Ishikawa (cell line): Measurements from ENCODE around the gene DAAM1.
A peak's percentile ranks its signal among the peaks of the same experiment; 100 is the strongest.

Experiments used
- CEBPB ChIP-seq: IDR thresholded peaks from 2 replicates; pipeline ENCODE4 v1.6.1; 2012
- CREB1 ChIP-seq: IDR thresholded peaks from 2 replicates; pipeline ENCODE4 v1.6.1; 2012; ENCODE audit warnings: low read depth
- EGR1 ChIP-seq: IDR thresholded peaks from 2 replicates; pipeline ENCODE4 v1.6.1; 2012
- EP300 ChIP-seq: IDR thresholded peaks from 2 replicates; pipeline ENCODE4 v1.6.1; 2012; ENCODE audit warnings: borderline replicate concordance
- FOXM1 ChIP-seq: IDR thresholded peaks from 2 replicates; pipeline ENCODE4 v1.6.1; 2012; ENCODE audit warnings: low read depth, borderline replicate concordance
- NFIC ChIP-seq: IDR thresholded peaks from 2 replicates; pipeline ENCODE4 v1.6.1; 2012
- RAD21 ChIP-seq: IDR thresholded peaks from 2 replicates; pipeline ENCODE4 v1.6.1; 2012; ENCODE audit warnings: low read depth
- TAF1 ChIP-seq: IDR thresholded peaks from 2 replicates; pipeline ENCODE4 v1.6.1; 2012; ENCODE audit warnings: low read depth, mild to moderate bottlenecking
- TCF12 ChIP-seq: IDR thresholded peaks from 2 replicates; pipeline ENCODE4 v1.6.1; 2012; ENCODE audit warnings: low read depth
- YY1 ChIP-seq: IDR thresholded peaks from 2 replicates; pipeline ENCODE4 v1.6.1; 2012; ENCODE audit warnings: low read depth
- ZBTB7A ChIP-seq: IDR thresholded peaks from 2 replicates; pipeline ENCODE4 v1.6.1; 2012; ENCODE audit warnings: low read depth
- TF ChIP-seq, protein P1 (sequence below): IDR thresholded peaks from 2 replicates; pipeline ENCODE4 v1.6.1; 2012
- TF ChIP-seq, protein P2 (sequence below): IDR thresholded peaks from 2 replicates; pipeline ENCODE4 v1.6.1; 2012; ENCODE audit warnings: low read depth, mild to moderate bottlenecking
- TF ChIP-seq, protein P3 (sequence below): IDR thresholded peaks from 2 replicates; pipeline ENCODE4 v1.6.1; 2012

DNA sequence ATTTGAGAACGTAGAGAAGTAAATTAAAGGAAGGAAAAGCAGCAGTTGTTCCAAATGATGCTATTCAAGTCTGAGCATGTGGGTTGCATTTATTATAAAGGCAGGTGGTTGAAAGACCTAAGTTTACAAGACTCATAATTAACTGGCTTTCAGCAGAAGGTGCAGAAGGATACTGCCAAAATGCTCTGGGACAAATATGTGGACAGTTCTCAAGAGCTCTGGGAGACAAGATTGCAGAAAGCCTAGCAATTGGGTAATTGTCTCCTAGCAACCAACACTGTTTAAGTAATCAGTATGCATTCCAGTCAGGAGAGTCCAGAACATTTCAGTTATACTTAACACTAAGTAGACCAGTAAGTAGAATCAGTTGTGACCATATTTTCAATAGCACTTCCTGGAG is 145.2 kb downstream of the DAAM1 start:
- TF ChIP-seq EP300 (no peak), YY1 (no peak), NFIC (no peak), CREB1 (no peak), TAF1 (no peak), EGR1 (no peak), TCF12 (no peak), RAD21 (no peak), FOXM1 (no peak), CEBPB (0 out of 2 replicates have a peak, but pooled peaks have one; percentile 23), ZBTB7A (no peak)
- TF ChIP-seq, protein P1, sequence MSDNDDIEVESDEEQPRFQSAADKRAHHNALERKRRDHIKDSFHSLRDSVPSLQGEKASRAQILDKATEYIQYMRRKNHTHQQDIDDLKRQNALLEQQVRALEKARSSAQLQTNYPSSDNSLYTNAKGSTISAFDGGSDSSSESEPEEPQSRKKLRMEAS, result no peak
- TF ChIP-seq, protein P2, sequence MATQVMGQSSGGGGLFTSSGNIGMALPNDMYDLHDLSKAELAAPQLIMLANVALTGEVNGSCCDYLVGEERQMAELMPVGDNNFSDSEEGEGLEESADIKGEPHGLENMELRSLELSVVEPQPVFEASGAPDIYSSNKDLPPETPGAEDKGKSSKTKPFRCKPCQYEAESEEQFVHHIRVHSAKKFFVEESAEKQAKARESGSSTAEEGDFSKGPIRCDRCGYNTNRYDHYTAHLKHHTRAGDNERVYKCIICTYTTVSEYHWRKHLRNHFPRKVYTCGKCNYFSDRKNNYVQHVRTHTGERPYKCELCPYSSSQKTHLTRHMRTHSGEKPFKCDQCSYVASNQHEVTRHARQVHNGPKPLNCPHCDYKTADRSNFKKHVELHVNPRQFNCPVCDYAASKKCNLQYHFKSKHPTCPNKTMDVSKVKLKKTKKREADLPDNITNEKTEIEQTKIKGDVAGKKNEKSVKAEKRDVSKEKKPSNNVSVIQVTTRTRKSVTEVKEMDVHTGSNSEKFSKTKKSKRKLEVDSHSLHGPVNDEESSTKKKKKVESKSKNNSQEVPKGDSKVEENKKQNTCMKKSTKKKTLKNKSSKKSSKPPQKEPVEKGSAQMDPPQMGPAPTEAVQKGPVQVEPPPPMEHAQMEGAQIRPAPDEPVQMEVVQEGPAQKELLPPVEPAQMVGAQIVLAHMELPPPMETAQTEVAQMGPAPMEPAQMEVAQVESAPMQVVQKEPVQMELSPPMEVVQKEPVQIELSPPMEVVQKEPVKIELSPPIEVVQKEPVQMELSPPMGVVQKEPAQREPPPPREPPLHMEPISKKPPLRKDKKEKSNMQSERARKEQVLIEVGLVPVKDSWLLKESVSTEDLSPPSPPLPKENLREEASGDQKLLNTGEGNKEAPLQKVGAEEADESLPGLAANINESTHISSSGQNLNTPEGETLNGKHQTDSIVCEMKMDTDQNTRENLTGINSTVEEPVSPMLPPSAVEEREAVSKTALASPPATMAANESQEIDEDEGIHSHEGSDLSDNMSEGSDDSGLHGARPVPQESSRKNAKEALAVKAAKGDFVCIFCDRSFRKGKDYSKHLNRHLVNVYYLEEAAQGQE, result no peak
- TF ChIP-seq, protein P3, sequence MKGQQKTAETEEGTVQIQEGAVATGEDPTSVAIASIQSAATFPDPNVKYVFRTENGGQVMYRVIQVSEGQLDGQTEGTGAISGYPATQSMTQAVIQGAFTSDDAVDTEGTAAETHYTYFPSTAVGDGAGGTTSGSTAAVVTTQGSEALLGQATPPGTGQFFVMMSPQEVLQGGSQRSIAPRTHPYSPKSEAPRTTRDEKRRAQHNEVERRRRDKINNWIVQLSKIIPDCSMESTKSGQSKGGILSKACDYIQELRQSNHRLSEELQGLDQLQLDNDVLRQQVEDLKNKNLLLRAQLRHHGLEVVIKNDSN, result no peak
